Activated naive CD4-positive, alpha-beta T cell treated with anti-CD3 and anti-CD28 coated beads, Interleukin-2, amount 50 U/mL, for 72 hours (primary cell): ENCODE data around the gene LZTFL1. TPM values are rescaled to one million over a fixed set of nuclear protein-coding genes. Genes with fewer than 3 reads are reported as not detected.

Source experiments
- ATAC-seq, 2 donors: fragments of 150-1000 bp; cut with Tn5 transposase; 2 replicates each; pipeline ENCODE4 v1.10.0; 2021; ENCODE audit warnings: mild to moderate bottlenecking in 2 of 2, moderate library complexity in 2 of 2
- DNase-seq, 2 donors: peaks; one replicate each; pipeline ENCODE4 v3.0.0; 2021 to 2022; ENCODE audit warnings: low spot score in 2 of 2
- H3K27ac Mint-ChIP-seq, 2 donors: one replicate each; pipeline ENCODE4 v1.8.0; 2022; ENCODE audit warnings: mild to moderate bottlenecking in 2 of 2, mixed read lengths in 2 of 2
- H3K36me3 Mint-ChIP-seq, 2 donors: one replicate each; pipeline ENCODE4 v1.8.0; 2022; ENCODE audit warnings: mixed read lengths in 2 of 2
- H3K9me3 Mint-ChIP-seq, 2 donors: one replicate each; pipeline ENCODE4 v1.8.0; 2022; ENCODE audit warnings: mixed read lengths in 2 of 2
- total RNA-seq, 2 donors: library from RNA; stranded (reverse); gene quantifications; one replicate each; pipeline ENCODE4 v1.2.3, GENCODE V29; 2022

LZTFL1 gene
- total RNA-seq, 2 donors from 2014 or later: 2.3 to 4.0 TPM

- ATAC-seq: peak; percentile 34 to 43
Observed at GRCh38 chr3:45841420-45841756, 531 bp downstream of the LZTFL1 start.

DNA sequence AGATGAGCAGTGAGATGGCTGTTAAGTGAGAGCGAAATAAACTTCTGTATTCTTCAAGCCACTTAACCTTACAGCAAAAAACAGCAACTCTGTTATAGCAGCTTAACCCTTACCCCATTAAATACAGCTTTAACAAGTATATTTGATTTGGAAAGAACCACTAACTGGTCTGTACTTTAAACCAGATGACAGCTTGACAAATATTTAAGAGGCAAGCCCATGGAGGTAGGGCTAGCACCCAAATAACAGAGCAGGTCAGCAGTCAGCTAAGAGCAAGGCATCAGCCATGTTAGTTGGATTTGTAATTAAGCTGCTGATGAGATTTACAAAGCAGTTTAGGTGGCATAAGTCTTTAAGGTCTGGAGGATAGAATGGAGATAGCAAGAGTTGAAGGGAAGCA lies 3.5 kb downstream of the LZTFL1 start:
- Mint-ChIP-seq H3K27ac (no peak overlapping the region), H3K9me3 (peaks cover 0 to 3% of the 10 kb centered on the region in 2 donors), H3K36me3 (peaks cover 0 to 4% of the 10 kb centered on the region in 2 donors)
- no peak for ATAC-seq
- DNase-seq: no peak

More at GRCh38 chr3:45841420-45841756, 531 bp downstream of the LZTFL1 start:
- Mint-ChIP-seq H3K9me3 (peaks cover 0 to 3% of the 10 kb centered on the region in 2 donors), H3K36me3 (peaks cover 0 to 4% of the 10 kb centered on the region in 2 donors), H3K27ac (peak overlapping the region in 1 of 2 donors; percentile 93)
- no peak for DNase-seq

DNA sequence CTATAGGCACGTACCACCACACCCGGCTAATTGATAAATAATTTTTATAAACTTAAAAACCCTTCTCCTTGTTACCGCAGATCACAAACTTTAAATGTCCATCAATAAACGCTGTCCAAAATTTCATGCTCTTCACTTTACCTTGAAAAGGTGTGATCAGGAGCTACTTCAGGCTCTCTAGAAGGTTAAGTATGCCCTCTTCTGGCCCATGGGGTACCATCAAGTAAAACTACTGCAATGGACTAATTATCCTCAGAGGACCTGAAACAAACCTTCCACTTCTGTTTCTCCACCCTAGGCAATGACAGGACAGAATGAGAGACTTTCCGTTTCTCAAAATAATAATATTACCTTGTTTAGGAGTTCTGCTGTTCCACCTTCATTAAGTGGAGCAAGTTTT lies 9.2 kb downstream of the LZTFL1 start:
- H3K27ac Mint-ChIP-seq: no peak overlapping the region
- no peaks in the 10 kb centered on the region for H3K9me3 Mint-ChIP-seq
- no peaks in the 10 kb centered on the region for H3K36me3 Mint-ChIP-seq
- DNase-seq: no peak
- ATAC-seq: peak in 1 of 2 donors; percentile 49

GRCh38 chr3:45830121-45830520 lies 11.8 kb downstream of the LZTFL1 start:
- no peaks in the 10 kb centered on the region for H3K36me3 Mint-ChIP-seq
- DNase-seq (no peak), ATAC-seq (no peak)
- H3K9me3 Mint-ChIP-seq: no peaks in the 10 kb centered on the region
- no peak overlapping the region for H3K27ac Mint-ChIP-seq

DNA sequence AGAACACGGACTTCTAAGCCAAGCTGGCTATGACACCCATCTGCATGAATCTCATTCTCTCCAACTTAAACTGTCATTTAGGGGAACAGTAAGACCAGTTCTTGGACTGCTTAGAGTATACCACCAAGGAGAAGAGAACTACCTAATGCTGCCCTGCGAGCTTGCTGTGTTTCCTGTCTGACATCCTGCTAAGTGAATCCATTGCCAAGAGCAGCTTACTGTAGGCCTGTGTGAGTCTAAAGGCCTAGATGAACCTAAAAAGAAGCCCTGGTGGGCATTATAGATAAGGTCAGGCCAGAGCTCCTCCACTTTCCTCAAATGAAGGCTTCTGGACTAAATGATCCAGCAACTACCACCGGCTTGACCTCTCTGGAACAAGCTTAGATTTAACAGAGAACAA lies 15.0 kb downstream of the LZTFL1 start:
- H3K36me3 Mint-ChIP-seq: peaks cover 0 to 6% of the 10 kb centered on the region in 2 donors
- H3K9me3 Mint-ChIP-seq: no peaks in the 10 kb centered on the region
- ATAC-seq: no peak
- no peak overlapping the region for H3K27ac Mint-ChIP-seq
- DNase-seq: no peak

GRCh38 chr3:45826321-45826720 lies 15.6 kb downstream of the LZTFL1 start:
- no peak for DNase-seq
- peak; percentile 56 to 58 for ATAC-seq
- no peaks in the 10 kb centered on the region for H3K9me3 Mint-ChIP-seq
- H3K36me3 Mint-ChIP-seq: peaks cover 0 to 6% of the 10 kb centered on the region in 2 donors
- H3K27ac Mint-ChIP-seq: no peak overlapping the region

DNA sequence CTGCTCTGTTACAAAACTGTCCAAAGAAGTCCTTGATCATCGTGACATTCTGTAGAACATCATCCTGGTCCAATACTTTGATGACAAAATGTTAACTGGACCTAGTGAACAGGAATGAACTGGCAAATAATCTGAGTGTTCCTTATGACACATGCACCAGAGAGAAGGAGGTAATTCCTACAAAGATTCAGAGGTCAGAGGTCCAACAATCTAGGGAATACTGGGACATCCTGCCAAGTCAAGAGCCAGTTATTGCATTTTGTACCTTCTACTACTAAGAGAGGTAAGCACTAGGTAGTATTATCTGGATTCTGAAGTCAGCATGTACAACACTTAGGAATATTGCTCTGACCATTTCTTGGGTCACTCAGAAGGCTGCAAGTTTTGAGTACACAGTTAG lies 20.8 kb downstream of the LZTFL1 start:
- H3K27ac Mint-ChIP-seq: no peak overlapping the region
- no peak for ATAC-seq
- H3K9me3 Mint-ChIP-seq: no peaks in the 10 kb centered on the region
- H3K36me3 Mint-ChIP-seq: peaks cover 0 to 12% of the 10 kb centered on the region in 2 donors
- DNase-seq: no peak

DNA sequence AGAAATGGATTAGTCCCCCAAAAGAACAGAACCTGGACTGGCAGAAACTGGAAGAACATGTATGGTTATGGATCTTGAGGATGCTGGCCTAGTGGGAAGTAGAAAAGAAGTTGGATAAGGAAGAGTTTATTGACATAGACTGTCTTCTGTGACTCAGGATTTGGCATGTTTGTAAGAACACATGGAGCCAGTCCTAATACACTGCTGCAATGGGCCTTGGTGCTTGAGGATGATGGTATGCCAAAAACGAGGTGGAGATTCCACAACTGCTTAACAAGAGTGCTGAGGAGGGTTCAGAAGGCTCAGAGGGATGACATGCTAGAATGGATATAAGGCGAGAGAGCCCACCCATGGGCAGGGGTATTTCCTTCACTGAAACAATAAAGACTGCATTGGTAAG lies 22.4 kb downstream of the LZTFL1 start:
- Mint-ChIP-seq H3K36me3 (peaks cover 0 to 12% of the 10 kb centered on the region in 2 donors), H3K27ac (no peak overlapping the region), H3K9me3 (no peaks in the 10 kb centered on the region)
- ATAC-seq (no peak), DNase-seq (no peak)

DNA sequence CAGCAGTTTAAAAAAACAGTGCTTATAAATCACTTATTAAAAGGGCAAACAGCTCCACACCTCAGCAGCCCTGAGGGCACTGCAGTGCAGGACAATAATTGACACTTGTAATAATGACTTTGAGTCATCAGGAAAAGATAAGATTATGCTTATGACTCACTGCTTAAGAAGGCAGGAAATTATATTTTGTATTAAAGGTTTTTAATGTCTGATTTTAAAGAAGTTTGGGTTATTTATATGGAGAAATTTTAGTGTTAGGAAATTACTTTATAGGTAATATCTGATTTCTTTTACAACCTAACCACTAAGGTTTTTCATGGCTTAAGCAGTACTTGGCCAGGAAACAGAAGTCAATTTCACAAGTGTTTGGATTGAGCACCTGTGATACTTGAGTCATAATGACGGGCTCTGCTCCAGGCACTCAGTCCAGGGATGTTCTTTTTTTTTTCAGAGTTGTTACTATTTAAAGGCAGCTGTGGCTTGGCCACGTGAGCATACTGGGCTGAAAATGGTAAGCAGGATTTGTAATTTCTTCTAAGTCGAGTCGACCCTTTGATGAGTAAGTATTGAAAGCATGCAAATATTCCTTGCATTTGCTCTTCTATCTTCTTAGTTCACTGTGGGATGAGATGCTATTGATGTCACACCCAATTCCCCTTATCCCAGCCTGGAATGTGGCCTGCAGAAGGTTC lies 23.9 kb downstream of the LZTFL1 start:
- Mint-ChIP-seq H3K27ac (no peak overlapping the region), H3K9me3 (no peaks in the 10 kb centered on the region), H3K36me3 (peaks cover 0 to 12% of the 10 kb centered on the region in 2 donors)
- DNase-seq (no peak), ATAC-seq (peak; percentile 73 to 76)

- no peak for DNase-seq
- H3K9me3 Mint-ChIP-seq: no peaks in the 10 kb centered on the region
- ATAC-seq: no peak
Observed at GRCh38 chr3:45816544-45816943, 25.4 kb downstream of the LZTFL1 start.

DNA sequence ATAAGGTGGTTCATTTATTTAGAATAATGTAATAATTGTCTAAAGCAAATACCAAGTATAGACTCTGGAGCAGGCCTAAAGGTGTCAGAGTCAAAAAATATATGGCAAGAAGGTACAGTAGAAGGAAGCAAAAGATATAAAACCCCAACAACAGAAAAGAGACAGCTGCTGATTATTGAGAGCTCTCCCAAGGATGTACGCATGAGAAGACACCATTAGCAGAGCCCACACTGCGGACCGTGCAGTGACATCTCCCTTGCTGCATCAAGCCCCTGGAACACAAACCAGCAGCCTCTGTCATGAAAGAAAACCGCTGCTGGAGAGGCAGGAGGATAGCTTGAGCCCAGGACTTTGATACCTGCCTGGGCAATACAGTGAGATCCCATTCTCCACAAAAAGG lies 27.6 kb downstream of the LZTFL1 start:
- no peaks in the 10 kb centered on the region for H3K36me3 Mint-ChIP-seq

More at GRCh38 chr3:45816544-45816943, 25.4 kb downstream of the LZTFL1 start:
- H3K36me3 Mint-ChIP-seq: peaks cover 0 to 6% of the 10 kb centered on the region in 2 donors
- H3K27ac Mint-ChIP-seq: no peak overlapping the region

DNA sequence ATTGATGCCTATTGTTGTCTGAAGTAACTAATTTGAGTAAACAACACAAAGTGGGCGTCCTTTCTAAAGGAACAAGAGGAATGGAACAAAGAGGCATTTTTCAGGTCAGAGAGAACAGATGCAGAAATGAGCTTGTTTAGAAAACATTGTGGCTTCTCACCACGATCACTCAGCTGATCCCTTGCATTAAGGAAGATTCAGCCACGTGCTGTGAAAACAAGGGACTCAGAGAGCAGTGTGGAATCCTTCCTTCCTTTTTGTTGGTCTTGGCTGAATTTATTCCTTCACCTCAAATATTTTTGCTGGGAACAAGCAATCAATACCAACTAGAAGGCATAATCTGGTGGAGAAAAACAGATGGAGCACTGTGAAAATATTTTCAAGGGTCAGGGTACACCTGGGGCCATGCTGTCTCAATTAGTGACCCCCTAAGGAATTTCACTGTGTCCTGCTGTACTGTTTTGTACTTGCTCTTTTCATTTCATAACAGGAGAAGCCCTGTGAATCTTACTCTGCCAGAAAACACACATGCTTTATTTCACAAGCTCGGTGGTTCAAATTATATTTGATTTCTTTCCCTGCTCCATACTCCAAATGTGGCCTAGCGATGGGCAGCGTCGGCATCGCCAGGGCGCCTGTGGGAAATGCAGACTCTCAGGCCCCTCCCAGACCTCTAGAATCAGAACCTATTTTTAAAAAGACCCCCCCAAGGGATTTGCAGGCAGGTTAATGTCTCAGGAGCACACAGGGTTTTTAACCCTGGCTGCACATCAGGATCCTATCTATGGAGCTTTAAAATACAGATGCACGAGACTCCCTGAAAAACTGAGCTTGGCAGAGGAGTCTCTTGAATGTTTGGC lies 34.0 kb downstream of the LZTFL1 start:
- Mint-ChIP-seq H3K27ac (no peak overlapping the region), H3K36me3 (no peaks in the 10 kb centered on the region), H3K9me3 (no peaks in the 10 kb centered on the region)
- ATAC-seq (no peak), DNase-seq (no peak)

More for the DNA sequence above, 27.6 kb downstream of the LZTFL1 start:
- ATAC-seq (no peak), DNase-seq (no peak)
- Mint-ChIP-seq H3K9me3 (no peaks in the 10 kb centered on the region), H3K27ac (no peak overlapping the region)

DNA sequence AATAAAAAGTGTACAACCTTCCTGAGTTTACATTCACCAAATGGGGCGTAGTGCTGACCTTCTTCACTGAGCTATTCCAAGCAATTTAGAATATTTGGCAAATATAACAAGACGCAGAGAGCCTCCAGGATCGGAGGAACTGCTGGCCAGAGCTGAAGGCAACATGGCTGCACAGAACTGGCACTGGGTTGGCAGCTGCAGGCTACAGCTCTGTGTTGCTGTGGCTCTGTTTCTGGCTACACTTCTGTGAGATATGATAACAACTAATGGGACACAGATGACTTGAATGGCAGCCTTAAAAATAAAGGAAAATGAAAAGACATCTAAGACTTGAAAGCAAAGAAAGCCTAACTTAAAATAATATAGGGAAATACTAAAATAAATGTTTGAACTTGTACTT lies 34.8 kb downstream of the LZTFL1 start:
- Mint-ChIP-seq H3K9me3 (no peaks in the 10 kb centered on the region), H3K36me3 (no peaks in the 10 kb centered on the region), H3K27ac (no peak overlapping the region)
- DNase-seq (no peak), ATAC-seq (no peak)

DNA sequence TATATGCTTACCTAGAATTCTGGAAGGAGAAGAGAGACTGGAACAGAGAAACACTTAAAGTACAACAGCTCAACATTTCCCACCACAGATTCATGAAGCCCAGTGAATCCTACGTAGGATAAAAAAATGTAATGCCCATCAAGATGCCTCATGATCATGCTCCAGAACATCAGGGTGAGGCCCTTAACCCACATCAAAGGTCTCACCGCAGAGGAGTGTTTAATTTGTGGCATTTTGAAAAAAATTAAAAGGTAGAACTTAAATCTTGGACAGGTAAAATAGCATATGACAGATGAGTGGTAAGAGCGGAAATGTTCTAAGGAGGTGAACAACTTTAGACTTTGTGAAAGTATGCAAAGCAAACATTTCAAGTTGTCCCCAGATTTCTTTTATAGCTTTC lies 35.8 kb downstream of the LZTFL1 start:
- no peak for ATAC-seq
- Mint-ChIP-seq H3K36me3 (no peaks in the 10 kb centered on the region), H3K27ac (no peak overlapping the region), H3K9me3 (no peaks in the 10 kb centered on the region)
- DNase-seq: no peak

DNA sequence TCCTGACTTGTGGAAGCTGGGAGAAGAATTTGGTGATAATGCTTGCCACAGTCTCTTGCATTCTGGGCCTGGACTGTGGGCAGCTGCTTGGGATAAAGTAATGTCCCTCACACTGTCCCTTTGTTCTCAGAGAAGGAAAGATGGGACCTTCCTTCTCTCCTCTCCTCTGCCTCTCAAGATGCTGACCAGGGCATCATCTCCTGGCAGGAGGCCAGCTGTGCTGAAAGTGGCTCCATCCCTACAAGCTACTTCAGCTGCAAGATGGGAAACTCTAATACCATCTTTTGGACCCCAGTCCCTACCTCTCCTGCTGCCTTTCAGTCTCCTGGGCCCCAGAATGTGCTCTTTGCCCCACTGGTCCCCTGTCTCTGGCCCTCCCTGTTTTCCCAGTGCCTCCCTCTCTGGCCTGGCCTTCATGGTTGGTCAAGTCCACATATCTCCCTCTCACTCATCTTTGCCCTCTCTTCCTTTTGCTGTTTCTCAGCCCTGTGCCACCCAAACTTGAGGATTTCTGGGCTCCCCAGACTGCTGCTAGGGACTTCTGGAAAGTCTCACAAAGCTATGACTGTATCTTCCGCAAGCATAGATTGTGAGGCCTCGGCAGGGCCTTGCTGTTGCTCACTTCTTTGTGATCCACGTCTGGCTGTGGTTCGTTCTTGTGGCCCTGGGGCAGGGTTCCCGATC lies 38.5 kb downstream of the LZTFL1 start:
- Mint-ChIP-seq H3K9me3 (no peaks in the 10 kb centered on the region), H3K36me3 (no peaks in the 10 kb centered on the region), H3K27ac (no peak overlapping the region)
- ATAC-seq (no peak), DNase-seq (no peak)

DNA sequence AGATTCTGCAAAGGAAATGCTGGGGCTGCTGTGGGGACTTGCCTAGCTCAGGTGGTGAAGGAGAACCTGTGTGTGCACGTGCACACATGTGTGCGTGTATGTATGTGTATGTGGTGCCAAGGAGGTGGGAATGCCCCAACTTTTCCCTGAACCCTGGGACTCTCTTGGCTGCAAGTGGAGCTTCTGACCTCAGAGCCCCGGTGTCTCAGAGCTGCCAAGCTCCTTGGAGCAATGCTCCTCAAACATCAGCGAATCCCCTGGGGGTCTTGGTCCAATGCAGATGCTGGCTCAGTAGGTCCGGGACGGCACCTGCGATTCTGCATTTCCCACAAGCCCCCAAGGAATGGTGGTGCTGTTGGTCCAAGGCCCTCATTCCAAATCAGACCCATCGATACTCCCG lies 39.8 kb downstream of the LZTFL1 start:
- H3K36me3 Mint-ChIP-seq: no peaks in the 10 kb centered on the region
- no peak for ATAC-seq
- H3K9me3 Mint-ChIP-seq: no peaks in the 10 kb centered on the region
- H3K27ac Mint-ChIP-seq: no peak overlapping the region
- no peak for DNase-seq

GRCh38 chr3:45800611-45801010 lies 41.3 kb downstream of the LZTFL1 start:
- no peak for ATAC-seq
- no peaks in the 10 kb centered on the region for H3K9me3 Mint-ChIP-seq
- peaks cover 0 to under 1% of the 10 kb centered on the region in 2 donors for H3K36me3 Mint-ChIP-seq
- DNase-seq: no peak
- no peak overlapping the region for H3K27ac Mint-ChIP-seq
